Stimulated activated CD4-positive, alpha-beta T cell treated with anti-CD3 and anti-CD28 coated beads, Interleukin-4, amount 100 ng/mL, for 24 hours (primary cell): Measurements from ENCODE around the gene IRGC.
"Not testable (repeated sequence)": the region's sequence is repeated elsewhere in the genome, so short reads cannot be mapped to it uniquely, and the experiment has no call there.

Experiments used
- DNase-seq: peaks from one replicate; pipeline ENCODE4 v3.0.0-alpha.2; 2020

The IRGC gene

DNA sequence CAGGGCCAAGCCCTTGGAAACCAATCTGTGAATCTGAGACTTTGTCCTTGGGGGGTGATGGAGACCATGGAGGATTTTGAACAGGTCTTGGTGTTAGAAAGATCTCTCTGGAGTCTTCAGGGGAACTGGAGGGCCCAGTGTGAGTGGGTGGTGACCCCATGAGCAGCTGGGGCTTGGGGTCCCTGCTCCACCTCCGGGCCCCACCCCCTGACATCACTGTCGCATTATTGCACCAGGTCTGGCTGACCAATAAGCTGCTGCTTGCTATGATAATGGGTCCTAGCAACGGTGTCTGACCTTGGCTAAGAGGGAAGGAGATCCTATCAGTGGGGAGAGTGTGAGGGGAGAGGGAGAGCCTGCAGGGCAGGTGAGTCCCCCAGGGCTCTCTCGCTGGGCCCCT, at the start of gene IRGC:
Gene IRGC, plus strand, starts transcription at position 301 of the 400 bp plus-strand sequence. CDS start 2,483 bp downstream, outside the sequence.
- DNase-seq, result no peak

GRCh38 chr19:43667126-43667875, 48.6 kb upstream of the IRGC start:
- no peak for DNase-seq

GRCh38 chr19:43667876-43668405, 47.9 kb upstream of the IRGC start:
- DNase-seq, result no peak

- peak; percentile 95 for DNase-seq
Measured at GRCh38 chr19:43668406-43669109, 47.3 kb upstream of the IRGC start.

DNA sequence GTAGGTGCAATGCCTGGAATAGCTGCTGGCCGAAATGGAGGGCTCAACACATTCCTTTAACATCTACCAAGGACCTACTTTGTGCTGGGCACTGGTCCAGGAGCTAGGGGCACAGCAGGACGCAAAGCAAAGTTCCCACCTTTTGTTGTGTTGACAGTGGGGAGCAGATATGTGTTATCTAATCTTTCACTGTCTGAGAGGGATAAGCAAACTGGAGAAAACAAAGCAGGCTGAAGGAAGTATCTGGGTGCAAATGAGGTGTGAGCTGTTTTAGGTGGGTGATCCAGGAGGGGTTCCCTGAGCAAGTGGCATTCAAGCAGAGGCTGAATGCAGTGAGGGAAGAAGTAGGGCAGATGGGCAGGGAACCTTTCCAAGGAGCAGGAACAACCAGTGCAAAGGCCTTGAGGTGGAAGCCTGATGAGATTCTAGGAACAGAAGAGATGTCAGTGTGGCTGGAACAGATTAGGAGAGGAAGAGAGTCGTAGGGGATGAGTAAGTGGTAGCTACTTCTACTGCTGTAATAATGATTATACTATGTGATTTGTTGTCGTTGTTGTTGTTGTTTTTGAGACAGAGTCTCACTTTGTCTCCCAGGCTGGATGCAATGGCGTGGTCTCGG, 43.7 kb upstream of the IRGC start:
- DNase-seq, result no peak

DNA sequence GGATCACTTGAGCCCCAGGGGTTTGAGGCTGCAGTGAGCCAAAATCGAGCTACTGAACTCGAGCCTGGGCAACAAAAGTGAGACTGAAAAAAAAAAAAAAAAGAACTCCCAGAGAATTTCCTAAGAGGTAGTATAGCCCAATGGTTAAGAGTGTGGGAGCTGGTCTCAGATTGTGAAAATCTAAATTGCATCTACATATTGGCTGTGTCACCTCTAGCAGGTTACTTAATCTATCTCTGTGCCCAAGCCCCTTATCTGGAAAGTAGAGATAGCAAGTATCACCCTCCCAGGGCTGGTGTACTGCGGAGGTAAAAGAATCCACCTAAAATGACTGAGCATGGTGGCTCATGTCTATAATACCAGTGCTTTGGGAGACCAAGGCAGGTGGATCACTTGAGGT, 42.2 kb upstream of the IRGC start:
- no peak for DNase-seq

GRCh38 chr19:43674183-43674582, 41.7 kb upstream of the IRGC start:
- DNase-seq, result no peak

DNA sequence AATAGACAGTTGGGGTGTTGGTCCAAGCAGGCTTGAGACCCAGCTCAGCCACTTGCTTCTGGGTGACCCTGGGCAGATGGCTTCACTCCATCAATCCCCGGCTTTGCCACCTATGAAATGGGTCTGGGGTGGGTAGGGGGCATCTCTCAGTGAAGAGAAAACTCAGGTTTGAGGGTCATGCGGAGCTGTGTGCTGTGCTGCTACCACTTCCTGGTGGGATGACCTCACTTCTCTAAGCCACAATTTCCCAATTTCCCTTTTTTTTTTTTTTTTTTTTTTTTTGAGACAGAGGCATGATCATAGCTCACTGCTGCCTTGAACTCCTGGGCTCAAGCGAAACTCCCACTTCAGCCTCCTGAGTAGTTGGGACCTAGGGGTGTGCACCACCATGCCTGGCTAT, 41.3 kb upstream of the IRGC start:
- no peak for DNase-seq

DNA sequence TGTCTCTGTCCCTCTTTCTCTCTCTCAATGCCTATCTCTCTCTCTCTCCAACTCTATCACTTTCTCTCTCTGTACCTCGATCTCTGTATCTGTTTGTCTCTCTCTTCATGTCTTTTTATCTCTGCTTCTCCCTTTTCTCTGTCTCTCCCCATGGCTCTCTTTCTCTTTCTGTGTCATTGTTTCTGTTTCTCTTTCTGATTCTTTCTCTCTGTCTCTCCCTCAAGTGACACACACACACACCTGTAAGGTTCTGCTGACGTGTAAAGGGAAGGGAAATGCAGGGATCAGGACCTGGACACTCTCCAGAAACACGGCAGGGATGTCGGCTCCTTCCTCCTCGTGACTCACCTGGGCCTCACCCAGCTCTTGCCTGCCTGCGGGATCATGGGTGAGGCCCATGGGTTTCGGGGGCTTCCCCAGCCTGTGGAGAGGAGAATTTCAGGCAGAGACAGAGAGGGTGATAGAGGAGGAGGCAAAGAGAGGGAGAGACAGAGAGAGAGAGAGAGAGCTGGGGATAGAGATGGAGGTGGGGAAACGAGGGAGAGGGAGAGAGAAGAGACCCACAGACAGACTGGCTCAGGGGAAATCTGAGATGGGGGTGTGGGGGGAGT, 40.5 kb upstream of the IRGC start:
- no peak for DNase-seq

GRCh38 chr19:43675906-43676305, 40.0 kb upstream of the IRGC start:
- DNase-seq, result no peak

GRCh38 chr19:43678512-43679261, 37.2 kb upstream of the IRGC start:
- no peak for DNase-seq

GRCh38 chr19:43681821-43682220, 34.1 kb upstream of the IRGC start:
- no peak for DNase-seq

DNA sequence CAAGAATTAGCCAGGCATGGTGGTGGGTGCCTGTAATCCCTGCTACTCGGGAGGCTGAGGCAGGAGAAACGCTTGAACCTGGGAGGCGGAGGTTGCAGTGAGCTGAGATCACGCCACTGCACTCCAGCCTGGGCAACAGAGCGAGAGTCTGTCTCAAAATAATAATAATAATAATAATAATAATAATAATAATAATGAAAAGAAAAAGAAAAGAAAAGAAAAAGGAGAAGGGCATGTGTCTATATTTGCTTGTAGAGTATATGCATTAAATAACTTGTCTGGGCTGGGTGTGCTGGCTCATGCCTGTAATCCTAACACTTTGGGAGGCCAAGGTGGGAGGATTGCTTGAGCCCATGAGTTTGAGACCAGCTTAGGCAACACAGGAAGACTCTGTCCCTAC, 33.6 kb upstream of the IRGC start:
- DNase-seq, result not testable (repeated sequence)

- DNase-seq, result no peak
Measured at GRCh38 chr19:43682824-43683661, 32.8 kb upstream of the IRGC start.

DNA sequence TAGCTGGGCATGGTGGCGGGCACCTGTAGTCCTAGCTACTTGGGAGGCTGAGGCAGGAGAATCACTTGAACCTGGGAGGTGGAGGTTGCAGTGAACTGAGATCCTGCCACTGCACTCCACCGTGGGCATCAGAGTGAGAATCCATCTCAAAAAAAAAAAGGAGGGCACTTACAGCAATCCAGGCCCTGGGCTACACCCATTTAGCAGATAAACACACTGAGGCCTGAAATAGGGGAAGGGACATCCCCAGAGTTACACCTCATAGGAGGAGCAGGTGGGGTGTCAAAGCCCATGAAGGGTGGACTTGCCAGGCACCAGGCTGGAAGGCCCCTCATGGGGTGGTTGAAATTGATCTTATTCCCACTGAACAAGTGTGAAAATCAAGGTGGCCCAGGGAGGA, 32.0 kb upstream of the IRGC start:
- DNase-seq, result no peak

DNA sequence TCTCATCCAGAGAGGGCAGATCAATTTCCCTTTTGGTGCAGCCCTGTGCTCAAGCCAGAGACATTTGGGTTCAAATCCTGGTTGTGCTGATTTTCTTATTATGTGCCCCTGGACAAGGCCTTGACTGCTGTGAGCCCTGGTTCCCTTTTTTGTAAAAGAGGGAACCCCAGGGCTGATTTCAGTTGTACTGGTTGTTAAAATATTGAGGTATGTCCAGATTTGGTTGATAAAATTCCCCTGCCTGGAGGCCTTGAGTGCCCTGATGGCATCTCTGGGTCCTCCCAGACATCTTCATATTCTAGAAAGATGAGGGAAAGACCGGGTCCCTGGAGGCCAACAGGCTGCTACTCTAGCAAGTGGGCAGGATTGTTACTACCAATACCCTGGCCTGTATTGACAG, 31.6 kb upstream of the IRGC start:
- no peak for DNase-seq

- DNase-seq, result no peak
Measured at GRCh38 chr19:43687660-43687997, 28.2 kb upstream of the IRGC start.

DNA sequence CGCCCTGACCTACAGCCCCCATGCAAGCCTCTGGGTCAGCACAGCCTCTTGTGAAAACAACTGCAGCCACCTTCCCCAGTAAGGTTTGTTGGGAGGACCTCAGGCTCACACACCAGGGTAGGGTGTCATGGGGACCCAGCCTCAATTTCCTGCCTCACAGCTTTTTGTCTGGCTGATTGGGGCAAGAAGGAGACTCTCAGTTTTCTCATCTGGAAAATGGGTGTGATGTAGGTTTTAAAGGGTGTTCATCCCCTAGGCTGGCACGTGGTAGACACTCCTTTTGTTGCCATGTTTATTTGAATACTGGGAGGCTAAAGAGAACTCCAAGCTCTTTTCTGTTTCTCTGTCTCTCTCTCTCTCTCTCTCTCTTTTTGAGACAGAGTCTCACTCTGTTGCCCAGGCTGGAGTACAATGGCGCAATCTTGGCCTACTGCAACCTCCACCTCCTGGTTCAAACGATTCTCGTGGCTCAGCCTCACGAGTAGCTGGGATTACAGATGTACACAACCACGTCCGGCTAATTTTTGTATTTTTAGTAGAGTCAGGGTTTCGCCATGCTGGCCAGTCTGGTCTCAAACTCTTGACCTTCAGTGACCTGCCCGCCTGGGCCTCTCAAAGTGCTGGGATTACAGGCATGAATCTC, 27.7 kb upstream of the IRGC start:
- no peak for DNase-seq

- DNase-seq, result no peak
Measured at GRCh38 chr19:43690444-43690843, 25.4 kb upstream of the IRGC start.

- DNase-seq, result no peak
Measured at GRCh38 chr19:43690890-43691289, 25.0 kb upstream of the IRGC start.

DNA sequence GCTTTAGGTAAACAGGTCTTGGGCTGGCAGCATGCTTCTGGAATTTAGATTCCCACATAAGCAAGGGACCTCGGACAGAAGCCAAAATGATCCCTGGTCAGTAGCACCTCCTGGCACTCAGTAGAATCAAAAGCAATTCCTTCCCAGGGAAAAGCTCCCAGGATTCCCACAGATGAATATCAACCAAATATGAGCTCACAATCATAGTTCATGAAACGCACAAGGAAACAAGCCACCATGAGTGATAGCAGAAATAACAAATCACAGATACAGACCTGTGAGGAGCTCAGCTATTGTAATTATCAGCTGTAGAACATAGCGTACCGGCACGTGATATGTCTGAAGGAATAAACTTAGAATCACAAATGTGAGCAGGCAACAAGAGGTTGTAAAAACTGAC, 24.1 kb upstream of the IRGC start:
- no peak for DNase-seq
